Activated CD4-positive, alpha-beta memory T cell treated with anti-CD3 and anti-CD28 coated beads for 36 hours (primary cell): ENCODE results near the gene STARD3. TPM values are rescaled to one million over a fixed set of nuclear protein-coding genes. Genes with fewer than 3 reads are reported as not detected.

Experiments used
- CTCF ChIA-PET: fragments of 350-600 bp; sonication (Branson Sonifier 250); formaldehyde crosslinking; loops from one replicate; lab custom pipeline; 2021; ENCODE audit warnings: antibody characterized with exemption, inconsistent platforms; lab: Charles Lee
- POLR2A ChIA-PET: fragments of 350-600 bp; sonication (Branson Sonifier 250); formaldehyde crosslinking; loops from one replicate; lab custom pipeline; 2021; ENCODE audit warnings: antibody characterized with exemption; lab: Charles Lee
- DNase-seq: peaks from one replicate; pipeline ENCODE4 v3.0.0-alpha.2; 2020
- H3K27ac Mint-ChIP-seq: one replicate; pipeline ENCODE4 v1.8.0; 2021; ENCODE audit warnings: mixed read lengths
- H3K27me3 Mint-ChIP-seq: one replicate; pipeline ENCODE4 v1.8.0; 2021; ENCODE audit warnings: mixed read lengths
- H3K36me3 Mint-ChIP-seq: one replicate; pipeline ENCODE4 v1.8.0; 2021; ENCODE audit warnings: mixed read lengths
- H3K4me1 Mint-ChIP-seq: one replicate; pipeline ENCODE4 v1.8.0; 2021; ENCODE audit warnings: low read depth, mixed read lengths
- H3K4me3 Mint-ChIP-seq: one replicate; pipeline ENCODE4 v1.8.0; 2021; ENCODE audit warnings: mild to moderate bottlenecking, mixed read lengths
- H3K9me3 Mint-ChIP-seq: one replicate; pipeline ENCODE4 v1.8.0; 2021; ENCODE audit warnings: mixed read lengths
- intact Hi-C: fragments of 100-400 bp; cut with micrococcal nuclease; formaldehyde crosslinking; loops from one replicate; pipeline ENCODE4 v1.15.1; 2023
- total RNA-seq, 2 experiments: library from RNA; stranded (reverse); gene quantifications; one replicate each; pipeline ENCODE4 v1.2.3, GENCODE V29; 2021

Gene STARD3
- total RNA-seq, 2 experiments from 2014 or later = 53.6 to 60.3 TPM

DNA sequence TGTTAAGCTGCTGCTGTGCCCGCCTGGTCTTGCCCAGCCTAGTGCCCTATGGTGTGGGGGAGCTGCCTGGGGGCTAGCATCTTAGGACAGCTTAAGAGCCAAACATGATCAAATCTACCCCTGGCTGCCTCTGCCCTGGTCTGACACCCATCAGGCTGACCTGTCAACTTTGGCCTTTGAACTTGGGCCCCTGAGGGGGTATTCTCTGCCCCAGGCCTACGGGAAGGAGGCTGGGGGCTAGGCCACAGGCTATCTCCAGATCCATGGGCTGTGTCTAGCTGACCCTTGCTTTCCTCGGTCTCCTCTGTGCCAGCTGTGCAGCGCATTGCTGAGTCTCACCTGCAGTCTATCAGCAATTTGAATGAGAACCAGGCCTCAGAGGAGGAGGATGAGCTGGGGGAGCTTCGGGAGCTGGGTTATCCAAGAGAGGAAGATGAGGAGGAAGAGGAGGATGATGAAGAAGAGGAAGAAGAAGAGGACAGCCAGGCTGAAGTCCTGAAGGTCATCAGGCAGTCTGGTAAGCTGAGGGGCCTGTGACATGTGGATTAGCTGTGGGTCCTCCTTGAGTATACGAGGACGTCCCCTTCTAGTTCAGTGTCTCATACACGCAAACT is 3.3 kb upstream of the STARD3 start:
- Mint-ChIP-seq H3K27me3 (peaks cover 8% of the 10 kb centered on the region), H3K4me3 (no peak overlapping the region), H3K27ac (no peak overlapping the region), H3K9me3 (no peaks in the 10 kb centered on the region), H3K4me1 (peaks cover 25% of the 10 kb centered on the region), H3K36me3 (peaks cover 3% of the 10 kb centered on the region)
- intact Hi-C loops = loop anchor here (1.0 kb wide), 1 partner anchor 11 kb away; no protein-coding TSS in a partner anchor
- no peak for DNase-seq
- ChIA-PET CTCF (interaction anchor here (0.6 to 7.6 kb wide), 11 partner anchors 11 to 246 kb away, joined by 3 to 178 read pairs (median 5); partner anchors contain the start of gene MIEN1), POLR2A (no interaction called here)

DNA sequence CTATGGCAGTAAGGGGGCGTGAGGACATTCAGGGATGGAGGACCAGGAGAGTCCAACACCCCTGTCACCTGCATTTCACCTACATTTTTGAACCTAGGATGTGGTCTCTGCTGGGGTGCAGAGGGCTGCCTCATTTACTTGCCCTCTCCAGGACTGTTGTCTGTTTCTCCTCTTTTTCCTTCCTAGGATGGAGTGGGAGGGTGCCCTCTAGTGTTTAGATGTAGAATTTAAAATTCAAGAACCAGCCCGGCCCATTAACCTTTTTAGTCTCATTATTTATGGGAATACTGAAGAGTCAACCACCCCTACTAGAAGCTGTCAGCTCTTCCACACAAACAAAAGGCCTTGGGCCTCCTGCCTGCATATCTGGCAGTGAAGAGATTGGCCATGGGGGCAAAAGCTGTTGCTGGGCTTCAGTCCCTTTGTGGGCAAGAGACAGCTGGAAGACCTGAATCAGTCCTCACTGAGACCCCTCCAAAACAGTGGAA is 2.5 kb upstream of the STARD3 start:
- Mint-ChIP-seq H3K36me3 (peaks cover 3% of the 10 kb centered on the region), H3K4me3 (no peak overlapping the region), H3K27ac (no peak overlapping the region), H3K27me3 (peaks cover 7% of the 10 kb centered on the region), H3K9me3 (no peaks in the 10 kb centered on the region), H3K4me1 (peaks cover 32% of the 10 kb centered on the region)
- DNase-seq = no peak
- CTCF ChIA-PET = interaction anchor here (0.6 to 7.6 kb wide), 20 partner anchors 10 to 1031 kb away, joined by 3 to 178 read pairs (median 3); partner anchors contain the start of genes MIEN1 and TCAP
- intact Hi-C loops = loop anchor here (1.0 kb wide), 1 partner anchor 12 kb away; no protein-coding TSS in a partner anchor
- POLR2A ChIA-PET = no interaction called here

DNA sequence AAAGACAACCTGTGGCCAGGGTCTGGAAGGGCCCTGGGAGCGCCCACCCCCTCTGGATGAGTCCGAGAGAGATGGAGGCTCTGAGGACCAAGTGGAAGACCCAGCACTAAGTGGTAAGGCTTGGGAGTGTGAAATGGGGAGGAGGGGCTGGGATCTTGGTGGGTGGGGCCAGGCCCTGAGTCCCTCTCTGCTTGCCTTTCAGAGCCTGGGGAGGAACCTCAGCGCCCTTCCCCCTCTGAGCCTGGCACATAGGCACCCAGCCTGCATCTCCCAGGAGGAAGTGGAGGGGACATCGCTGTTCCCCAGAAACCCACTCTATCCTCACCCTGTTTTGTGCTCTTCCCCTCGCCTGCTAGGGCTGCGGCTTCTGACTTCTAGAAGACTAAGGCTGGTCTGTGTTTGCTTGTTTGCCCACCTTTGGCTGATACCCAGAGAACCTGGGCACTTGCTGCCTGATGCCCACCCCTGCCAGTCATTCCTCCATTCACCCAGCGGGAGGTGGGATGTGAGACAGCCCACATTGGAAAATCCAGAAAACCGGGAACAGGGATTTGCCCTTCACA is 1.2 kb upstream of the STARD3 start:
- Mint-ChIP-seq H3K9me3 (no peaks in the 10 kb centered on the region), H3K27me3 (peaks cover 7% of the 10 kb centered on the region), H3K4me1 (peaks cover 43% of the 10 kb centered on the region), H3K36me3 (peaks cover 3% of the 10 kb centered on the region), H3K27ac (peak overlapping the region; percentile 83), H3K4me3 (peak overlapping the region; percentile 88)
- no peak for DNase-seq
- intact Hi-C loops = loop anchor here (5.0 kb wide), 4 partner anchors 52 to 232 kb away; partner anchors contain the start of genes MIEN1, PGAP3 and ZPBP2
- ChIA-PET POLR2A (no interaction called here), CTCF (interaction anchor here (0.9 to 7.6 kb wide), 10 partner anchors 12 to 122 kb away, joined by 3 to 178 read pairs (median 5); partner anchors contain the start of genes MIEN1 and TCAP)

DNA sequence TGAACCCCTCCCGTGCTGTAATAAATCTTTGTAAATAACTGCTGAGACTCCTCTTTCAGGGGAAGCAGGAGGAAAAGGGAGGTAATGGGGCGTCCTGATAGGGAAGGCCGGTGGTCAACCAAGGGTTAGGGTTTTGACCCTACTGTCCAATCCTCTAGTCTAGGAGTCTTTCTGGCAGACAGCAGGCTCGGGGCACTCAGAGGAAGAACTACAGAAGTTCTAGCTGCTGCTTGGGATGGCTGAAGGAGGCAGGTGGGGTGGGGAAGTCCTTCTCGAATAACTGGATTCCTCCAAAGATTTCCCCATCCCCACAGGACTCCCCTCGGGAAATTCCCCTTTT is 387 bp upstream of the STARD3 start:
- H3K4me3 Mint-ChIP-seq = peak overlapping the region; percentile 88
- no peak for DNase-seq
- no peaks in the 10 kb centered on the region for H3K9me3 Mint-ChIP-seq
- ChIA-PET CTCF (interaction anchor here (4.5 to 7.6 kb wide), 2 partner anchors 15 to 17 kb away, joined by 32 to 178 read pairs; no protein-coding TSS in a partner anchor), POLR2A (no interaction called here)
- H3K27ac Mint-ChIP-seq = peak overlapping the region; percentile 83
- H3K27me3 Mint-ChIP-seq = peaks cover 3% of the 10 kb centered on the region
- intact Hi-C loops = loop anchor here (5.0 kb wide), 4 partner anchors 51 to 231 kb away; partner anchors contain the start of genes MIEN1, PGAP3 and ZPBP2
- H3K36me3 Mint-ChIP-seq = peaks cover 3% of the 10 kb centered on the region
- H3K4me1 Mint-ChIP-seq = peaks cover 46% of the 10 kb centered on the region

DNA sequence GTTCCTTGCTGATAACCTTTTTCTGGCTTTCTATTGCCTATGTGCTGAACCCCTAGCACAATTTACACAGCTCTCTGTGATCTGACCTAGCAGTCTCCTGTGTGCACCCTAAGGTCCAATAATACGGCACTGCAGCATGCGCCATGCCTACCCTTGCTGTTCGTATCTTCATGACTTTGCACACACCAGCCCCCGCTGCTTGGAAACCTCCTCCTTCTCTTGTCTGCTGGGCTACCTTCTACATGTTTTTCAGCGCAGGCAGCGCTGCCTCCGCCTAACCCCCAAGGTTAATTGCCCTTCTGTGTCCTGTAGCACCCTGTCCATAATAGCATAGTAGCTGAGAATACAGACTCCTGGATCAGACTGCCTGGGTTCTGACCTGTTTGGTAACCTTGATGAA is 1.4 kb downstream of the STARD3 start:
- Mint-ChIP-seq H3K4me3 (peak overlapping the region; percentile 88), H3K36me3 (peaks cover 3% of the 10 kb centered on the region), H3K27me3 (no peaks in the 10 kb centered on the region), H3K9me3 (no peaks in the 10 kb centered on the region), H3K27ac (no peak overlapping the region), H3K4me1 (peaks cover 61% of the 10 kb centered on the region)
- DNase-seq = no peak
- CTCF ChIA-PET = interaction anchor here (0.8 to 4.5 kb wide), 7 partner anchors 15 to 93 kb away, joined by 4 to 32 read pairs (median 6); partner anchors contain the start of gene PNMT
- intact Hi-C loops = loop anchor here (5.0 kb wide), 4 partner anchors 49 to 229 kb away; partner anchors contain the start of genes MIEN1, PGAP3 and ZPBP2
- POLR2A ChIA-PET = no interaction called here

DNA sequence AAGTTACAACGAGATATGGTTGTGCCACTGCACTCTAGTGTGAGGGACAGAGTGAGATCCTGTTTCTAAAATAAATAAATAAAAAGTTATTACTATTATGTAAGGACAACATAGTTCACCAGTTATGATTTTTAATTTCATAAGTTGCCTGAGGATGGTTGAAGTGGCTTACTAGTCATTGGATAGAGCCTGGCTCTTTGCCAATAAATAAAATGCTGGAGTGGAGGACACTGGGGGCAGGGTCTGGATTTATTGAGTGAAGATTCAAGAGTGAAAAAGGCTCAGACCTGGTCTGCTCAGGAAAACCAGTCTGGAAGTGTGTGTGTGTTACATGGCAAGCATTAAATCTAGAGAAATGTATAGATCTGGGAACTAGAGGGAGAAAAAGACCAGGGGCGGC is 2.1 kb downstream of the STARD3 start:
- POLR2A ChIA-PET = no interaction called here
- no peaks in the 10 kb centered on the region for H3K27me3 Mint-ChIP-seq
- no peak for DNase-seq
- H3K9me3 Mint-ChIP-seq = no peaks in the 10 kb centered on the region
- CTCF ChIA-PET = interaction anchor here (0.5 to 4.5 kb wide), 7 partner anchors 15 to 247 kb away, joined by 4 to 32 read pairs (median 6); partner anchors contain the start of gene PNMT
- intact Hi-C loops = loop anchor here (5.0 kb wide), 4 partner anchors 48 to 228 kb away; partner anchors contain the start of genes MIEN1, PGAP3 and ZPBP2
- peaks cover 68% of the 10 kb centered on the region for H3K4me1 Mint-ChIP-seq
- H3K27ac Mint-ChIP-seq = no peak overlapping the region
- H3K36me3 Mint-ChIP-seq = peaks cover 3% of the 10 kb centered on the region
- H3K4me3 Mint-ChIP-seq = no peak overlapping the region

DNA sequence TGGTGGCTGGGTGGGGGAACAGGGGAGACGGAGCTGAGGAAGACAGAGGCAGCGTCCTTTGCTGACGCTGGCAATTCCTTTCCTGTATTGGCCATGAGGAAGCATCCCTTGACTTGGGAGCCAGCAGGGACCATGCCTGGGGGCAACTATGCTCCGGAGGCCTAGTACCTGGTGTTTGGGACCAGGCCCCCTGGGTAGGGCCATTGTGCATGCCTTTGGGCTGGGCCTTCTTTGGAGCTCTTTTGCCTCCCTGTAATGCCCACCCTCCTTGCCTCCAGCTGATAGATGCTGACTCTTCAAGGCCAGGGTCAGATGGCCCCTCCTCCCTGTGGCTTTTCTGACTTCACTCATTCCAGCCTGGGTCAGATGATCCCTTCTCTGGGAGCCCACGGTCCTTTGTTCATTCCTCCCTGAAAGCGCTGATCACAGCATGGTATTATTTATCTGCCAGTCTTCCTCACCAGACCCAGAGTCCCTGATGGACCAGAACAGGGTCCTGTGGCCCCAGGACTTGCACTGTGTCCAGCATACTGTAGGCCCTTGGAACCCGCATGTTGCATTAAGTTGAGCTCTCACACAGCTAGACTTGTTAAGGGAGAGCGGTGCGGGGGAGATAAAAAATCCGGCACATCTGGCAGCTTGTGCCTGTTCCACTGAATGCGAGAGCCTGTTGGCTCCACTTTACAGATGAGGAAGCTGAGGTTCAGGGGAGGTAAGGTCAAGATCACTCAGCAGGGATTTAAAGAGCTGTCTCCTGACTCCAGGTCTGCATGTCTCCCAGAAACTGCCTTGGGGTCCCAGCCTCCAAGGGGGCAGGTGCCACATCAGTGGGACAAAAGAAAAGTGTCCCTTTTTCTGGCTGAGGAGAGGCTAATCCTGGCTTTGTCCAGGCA is 2.9 kb downstream of the STARD3 start:
- POLR2A ChIA-PET = interaction anchor here (0.5 to 0.9 kb wide), 2 partner anchors 9 to 16 kb away, joined by 3 to 7 read pairs; no protein-coding TSS in a partner anchor

DNA sequence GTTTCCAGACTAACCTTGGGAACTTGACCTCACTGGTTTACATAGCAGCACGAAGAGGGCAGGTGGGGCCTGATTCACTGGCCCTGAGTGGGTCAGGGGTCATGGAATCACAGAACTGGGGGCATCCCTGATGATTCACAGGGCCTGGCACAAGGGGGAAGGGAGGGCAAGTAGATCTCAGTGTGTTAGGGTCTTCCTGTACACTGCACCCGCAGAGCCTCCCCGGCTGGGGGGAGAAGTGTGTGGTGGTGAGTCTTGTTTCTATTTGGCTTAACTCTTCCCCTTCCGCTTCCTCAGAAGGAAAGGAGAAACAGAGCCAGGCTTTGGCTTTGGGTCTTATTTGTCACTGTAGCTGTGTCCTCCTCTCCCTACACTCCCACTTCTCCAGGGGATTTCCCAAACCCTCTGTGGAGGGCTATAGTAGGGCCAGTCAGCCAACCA is 3.7 kb downstream of the STARD3 start:
- no peak overlapping the region for H3K27ac Mint-ChIP-seq
- intact Hi-C loops = no loop called here
- POLR2A ChIA-PET = interaction anchor here (0.9 kb wide), 1 partner anchor 17 kb away, joined by 3 read pairs; no protein-coding TSS in a partner anchor

More for the DNA sequence above, 2.9 kb downstream of the STARD3 start:
- no peak for DNase-seq
- CTCF ChIA-PET = interaction anchor here (0.5 to 4.5 kb wide), 7 partner anchors 14 to 247 kb away, joined by 4 to 32 read pairs (median 4); partner anchors contain the start of gene PNMT
- intact Hi-C loops = loop anchor here (5.0 kb wide), 4 partner anchors 47 to 227 kb away; partner anchors contain the start of genes MIEN1, PGAP3 and ZPBP2
- Mint-ChIP-seq H3K27me3 (no peaks in the 10 kb centered on the region), H3K27ac (no peak overlapping the region), H3K9me3 (no peaks in the 10 kb centered on the region), H3K36me3 (peaks cover 3% of the 10 kb centered on the region), H3K4me3 (no peak overlapping the region), H3K4me1 (peaks cover 73% of the 10 kb centered on the region)

DNA sequence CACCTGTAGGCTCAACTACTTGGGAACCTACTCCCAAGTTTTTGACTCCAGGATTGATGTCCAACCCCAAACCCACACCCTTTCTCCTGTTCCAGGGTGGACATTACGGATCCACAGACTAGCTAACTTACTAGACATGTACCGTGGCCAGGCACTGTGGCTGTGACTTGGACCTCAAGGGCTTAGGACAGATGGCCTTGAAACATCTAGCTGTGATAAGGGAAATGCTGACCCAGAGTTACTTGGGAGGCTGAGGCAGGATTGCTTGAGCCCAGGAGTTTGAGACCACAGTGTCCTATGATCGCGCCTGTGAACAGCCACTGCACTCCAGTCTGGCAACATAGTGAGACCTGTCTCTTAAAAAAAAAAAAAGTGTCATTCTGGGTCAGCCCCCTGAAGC is 4.2 kb downstream of the STARD3 start:
- POLR2A ChIA-PET = no interaction called here
- intact Hi-C loops = no loop called here

More for the DNA sequence above, 3.7 kb downstream of the STARD3 start:
- CTCF ChIA-PET = interaction anchor here (1.1 to 4.5 kb wide), 4 partner anchors 13 to 93 kb away, joined by 3 to 32 read pairs (median 4); partner anchors contain the start of gene MIEN1
- peaks cover 3% of the 10 kb centered on the region for H3K36me3 Mint-ChIP-seq
- peaks cover 75% of the 10 kb centered on the region for H3K4me1 Mint-ChIP-seq
- H3K27me3 Mint-ChIP-seq = no peaks in the 10 kb centered on the region
- H3K4me3 Mint-ChIP-seq = no peak overlapping the region
- no peak for DNase-seq
- no peaks in the 10 kb centered on the region for H3K9me3 Mint-ChIP-seq

DNA sequence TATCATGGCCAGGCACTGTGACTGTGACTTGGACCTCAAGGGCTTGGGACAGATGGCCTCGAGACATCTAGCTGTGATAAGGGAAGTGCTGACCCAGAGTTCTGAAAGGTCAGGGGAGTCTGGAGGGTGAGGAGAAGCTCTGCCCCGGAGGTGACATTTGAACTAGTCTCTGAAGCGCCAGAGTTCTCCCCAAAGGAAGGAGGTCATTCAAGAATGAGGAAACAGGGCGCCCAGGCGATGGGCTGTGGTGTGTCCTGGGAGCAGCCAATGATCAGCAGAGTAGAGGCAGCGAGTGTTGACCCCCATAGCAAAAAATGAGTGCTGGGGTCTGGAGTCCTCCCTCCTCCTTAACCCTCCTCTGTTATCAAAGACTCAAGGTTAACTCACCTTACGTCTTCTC is 4.9 kb downstream of the STARD3 start:
- H3K4me3 Mint-ChIP-seq = no peak overlapping the region
- H3K27me3 Mint-ChIP-seq = no peaks in the 10 kb centered on the region
- H3K27ac Mint-ChIP-seq = no peak overlapping the region
- intact Hi-C loops = no loop called here
- H3K36me3 Mint-ChIP-seq = peaks cover 3% of the 10 kb centered on the region
- CTCF ChIA-PET = interaction anchor here (1.3 to 1.8 kb wide), 2 partner anchors 12 to 88 kb away, joined by 3 to 7 read pairs; partner anchors contain the start of gene MIEN1
- peaks cover 65% of the 10 kb centered on the region for H3K4me1 Mint-ChIP-seq
- no peak for DNase-seq
- POLR2A ChIA-PET = interaction anchor here (0.6 kb wide), 1 partner anchor 19 kb away, joined by 3 read pairs; no protein-coding TSS in a partner anchor
- no peaks in the 10 kb centered on the region for H3K9me3 Mint-ChIP-seq

More for the DNA sequence above, 4.2 kb downstream of the STARD3 start:
- H3K9me3 Mint-ChIP-seq = no peaks in the 10 kb centered on the region
- peaks cover 3% of the 10 kb centered on the region for H3K36me3 Mint-ChIP-seq
- CTCF ChIA-PET = interaction anchor here (1.1 to 1.8 kb wide), 4 partner anchors 13 to 94 kb away, joined by 3 to 7 read pairs (median 4); partner anchors contain the start of gene MIEN1
- H3K27me3 Mint-ChIP-seq = no peaks in the 10 kb centered on the region
- no peak for DNase-seq
- H3K4me1 Mint-ChIP-seq = peaks cover 72% of the 10 kb centered on the region
- H3K27ac Mint-ChIP-seq = no peak overlapping the region
- H3K4me3 Mint-ChIP-seq = no peak overlapping the region
